ENCODE results near the gene PODXL2. TPM values are rescaled to one million over a fixed set of nuclear protein-coding genes. Genes with fewer than 3 reads are reported as not detected.
A peak's percentile ranks its signal among the peaks of the same experiment; 100 is the strongest.
"Not testable (repeated sequence)": the region's sequence is repeated elsewhere in the genome, so short reads cannot be mapped to it uniquely, and the experiment has no call there.

Gene PODXL2
- total RNA-seq, 2 donors from 2014 or later = 12.6 to 20.8 TPM

DNA sequence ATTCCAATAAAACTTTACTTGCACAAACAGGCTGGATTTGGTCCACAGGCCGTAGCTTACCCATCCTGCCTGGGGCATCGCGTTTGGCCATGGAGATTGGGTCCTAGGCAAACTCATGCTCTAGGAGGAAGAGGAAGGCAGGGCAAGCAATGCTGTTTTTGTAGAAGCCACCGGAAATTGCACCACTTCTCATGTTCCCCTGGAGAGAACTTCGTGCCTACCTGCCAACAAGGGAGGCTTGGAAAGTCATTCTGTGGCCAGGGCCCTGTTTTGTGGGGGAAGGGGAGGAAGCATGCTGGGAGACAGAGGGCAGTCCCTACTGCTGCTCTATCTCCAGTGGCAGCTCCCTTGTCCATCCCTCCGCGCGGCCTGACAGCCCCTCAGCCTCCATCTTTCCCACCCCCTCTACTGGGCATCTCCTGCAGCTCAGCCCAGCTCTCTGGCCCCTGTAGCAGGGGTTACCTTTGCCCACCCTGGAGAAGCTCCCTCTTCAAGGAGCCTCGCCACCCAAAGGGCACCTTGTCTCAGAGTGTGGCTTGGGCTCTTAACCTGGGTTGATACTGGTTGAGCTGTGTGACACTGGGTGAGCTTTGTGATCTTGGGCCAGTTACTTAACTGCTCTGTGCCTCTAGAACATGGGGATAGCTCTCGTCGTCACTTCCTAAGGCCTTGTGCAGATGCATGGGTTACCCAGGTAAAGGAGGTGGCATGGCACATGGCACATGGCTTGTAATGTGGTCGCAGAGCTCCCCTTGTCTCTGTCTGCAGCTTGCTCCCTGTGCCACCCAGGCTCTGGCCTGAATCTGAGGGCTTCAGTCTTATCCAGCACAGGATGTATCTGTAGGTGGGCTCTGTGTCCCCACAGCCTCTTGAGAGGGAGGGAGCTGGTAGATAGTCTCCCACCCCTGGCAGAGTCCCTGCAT is 49.9 kb downstream of the PODXL2 start:
- intact Hi-C loops (cut with DNase I, micrococcal nuclease) = loop anchor here in 1 of 2 donors (10.0 kb wide), 1 partner anchor 146 kb away; the partner anchor contains the start of gene MGLL
- DNase-seq = peak in 1 of 2 donors; percentile 17
- no peak for ATAC-seq

DNA sequence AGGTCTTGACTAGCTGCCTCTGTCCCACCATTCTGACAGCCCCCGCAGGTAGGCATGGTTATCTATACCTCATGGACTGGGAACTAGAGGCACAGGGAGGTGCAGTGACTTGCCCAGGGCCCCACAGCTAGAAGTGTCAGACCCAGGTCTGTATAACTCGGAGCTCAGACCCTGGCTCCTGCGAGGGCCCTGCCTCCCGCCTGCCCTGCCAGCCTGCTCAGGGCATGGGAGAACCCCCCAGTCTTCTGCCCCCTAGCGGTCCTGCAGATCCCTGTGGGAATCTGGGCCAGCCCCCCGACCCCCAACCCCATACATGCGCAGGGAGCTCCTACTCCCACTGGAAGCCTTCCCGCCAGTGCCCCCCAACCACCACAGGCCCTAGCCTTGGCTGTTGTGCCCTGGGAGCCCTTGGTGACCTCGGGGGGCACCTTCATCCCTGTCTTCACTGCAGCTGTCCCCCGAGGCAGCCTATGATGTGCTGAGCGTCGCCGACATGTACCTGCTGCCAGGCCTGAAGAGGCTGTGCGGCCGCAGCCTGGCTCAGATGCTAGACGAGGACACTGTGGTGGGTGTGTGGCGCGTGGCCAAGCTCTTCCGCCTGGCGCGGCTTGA is 50.7 kb downstream of the PODXL2 start:
- no peak for ATAC-seq
- peak in 1 of 2 donors; percentile 21 for DNase-seq
- intact Hi-C loops (cut with DNase I, micrococcal nuclease) = loop anchor here (10.0 kb wide), 1 partner anchor 145 kb away; the partner anchor contains the start of gene MGLL (in 2 of the 2)

DNA sequence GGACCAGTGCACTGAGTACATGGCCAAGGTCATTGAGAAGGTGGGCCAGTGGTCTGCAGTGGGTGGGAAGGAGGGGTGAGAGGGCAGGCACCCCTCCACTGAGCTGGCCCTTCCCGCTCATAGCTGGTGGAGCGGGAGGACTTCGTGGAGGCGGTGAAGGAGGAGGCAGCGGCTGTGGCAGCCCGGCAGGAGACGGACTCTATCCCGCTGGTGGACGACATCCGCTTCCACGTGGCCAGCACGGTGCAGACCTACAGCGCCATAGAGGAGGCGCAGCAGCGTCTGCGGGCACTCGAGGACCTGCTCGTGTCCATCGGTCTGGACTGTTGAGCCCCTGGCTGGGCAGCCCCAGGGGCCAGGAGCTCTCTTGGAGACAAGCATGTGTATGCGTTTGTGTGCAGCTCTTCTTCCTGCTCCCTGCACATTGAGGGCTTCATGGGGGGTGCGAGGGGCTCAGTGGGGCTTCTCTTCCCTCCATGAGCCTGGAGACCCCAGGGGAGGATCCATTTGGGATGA is 51.2 kb downstream of the PODXL2 start:
- intact Hi-C loops (cut with DNase I, micrococcal nuclease) = loop anchor here in 1 of 2 donors (10.0 kb wide), 1 partner anchor 145 kb away; the partner anchor contains the start of gene MGLL
- ATAC-seq = no peak
- DNase-seq = peak in 1 of 2 donors; percentile 18

DNA sequence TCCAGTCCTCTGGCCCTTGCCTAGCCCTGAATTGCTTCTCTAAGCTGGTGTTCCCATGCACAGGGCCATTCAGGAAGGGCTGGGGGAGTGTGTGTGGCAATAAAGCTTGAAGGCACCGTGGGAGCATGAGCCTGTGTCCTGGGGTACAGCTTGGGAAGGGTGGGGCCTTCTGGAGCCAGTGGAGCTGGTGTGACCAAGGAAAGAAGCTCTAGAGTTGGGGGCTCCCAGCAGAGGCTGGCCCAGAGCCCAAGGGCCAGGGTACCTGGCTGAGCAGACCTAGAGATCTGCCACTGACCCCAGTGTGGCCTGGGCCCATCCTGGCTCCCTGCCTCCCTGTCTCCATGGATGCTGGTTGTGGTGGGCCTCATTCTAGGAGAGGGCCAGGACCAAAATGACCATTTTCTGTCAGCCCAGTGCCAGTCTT is 51.8 kb downstream of the PODXL2 start:
- intact Hi-C loops (cut with DNase I, micrococcal nuclease) = loop anchor here in 1 of 2 donors (10.0 kb wide), 1 partner anchor 144 kb away; the partner anchor contains the start of gene MGLL
- peak in 1 of 2 donors; percentile 22 for DNase-seq
- ATAC-seq = no peak

DNA sequence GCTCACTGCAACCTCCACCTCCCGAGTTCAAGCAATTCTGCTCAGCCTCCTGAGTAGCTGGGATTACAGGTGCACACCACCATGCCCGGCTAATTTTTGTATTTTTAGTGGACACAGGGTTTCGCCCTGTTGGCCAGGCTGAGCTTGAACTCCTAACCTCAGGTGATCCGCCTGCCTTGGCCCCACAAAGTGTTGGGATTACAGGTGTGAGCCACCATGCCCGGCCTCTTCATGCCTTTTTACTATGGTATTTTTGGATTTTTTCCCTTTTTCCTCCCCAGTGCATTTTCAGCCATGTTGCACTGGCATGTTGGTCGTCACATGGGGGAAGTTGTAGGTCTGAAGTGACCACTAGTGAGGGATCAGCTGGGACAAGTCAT is 53.2 kb downstream of the PODXL2 start:
- intact Hi-C loops (cut with DNase I, micrococcal nuclease) = loop anchor here in 1 of 2 donors (10.0 kb wide), 1 partner anchor 143 kb away; the partner anchor contains the start of gene MGLL
- not testable (repeated sequence) for DNase-seq, ATAC-seq

DNA sequence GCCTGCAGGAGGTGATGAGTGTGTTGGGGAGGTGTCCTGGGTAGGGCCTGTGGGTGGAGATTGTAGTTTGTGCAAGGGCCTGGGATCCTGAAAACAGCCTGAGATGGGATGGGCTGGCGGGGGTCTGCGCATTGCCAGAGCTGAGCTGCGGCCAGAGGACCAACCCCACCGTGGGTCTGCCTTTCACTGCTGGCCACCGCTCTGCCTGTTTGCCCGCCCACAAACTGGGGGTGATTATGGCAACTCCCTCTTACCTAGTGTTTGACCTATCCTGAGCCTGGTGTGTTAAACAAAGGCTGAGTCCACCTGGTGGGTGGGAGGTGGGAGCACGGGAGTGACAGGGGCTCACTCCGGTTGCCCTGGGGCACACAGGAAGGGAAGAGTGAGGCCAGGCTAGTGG is 53.6 kb downstream of the PODXL2 start:
- no peak for ATAC-seq
- intact Hi-C loops (cut with DNase I, micrococcal nuclease) = loop anchor here in 1 of 2 donors (10.0 kb wide), 1 partner anchor 142 kb away; the partner anchor contains the start of gene MGLL
- peak in 1 of 2 donors; percentile 3 for DNase-seq

DNA sequence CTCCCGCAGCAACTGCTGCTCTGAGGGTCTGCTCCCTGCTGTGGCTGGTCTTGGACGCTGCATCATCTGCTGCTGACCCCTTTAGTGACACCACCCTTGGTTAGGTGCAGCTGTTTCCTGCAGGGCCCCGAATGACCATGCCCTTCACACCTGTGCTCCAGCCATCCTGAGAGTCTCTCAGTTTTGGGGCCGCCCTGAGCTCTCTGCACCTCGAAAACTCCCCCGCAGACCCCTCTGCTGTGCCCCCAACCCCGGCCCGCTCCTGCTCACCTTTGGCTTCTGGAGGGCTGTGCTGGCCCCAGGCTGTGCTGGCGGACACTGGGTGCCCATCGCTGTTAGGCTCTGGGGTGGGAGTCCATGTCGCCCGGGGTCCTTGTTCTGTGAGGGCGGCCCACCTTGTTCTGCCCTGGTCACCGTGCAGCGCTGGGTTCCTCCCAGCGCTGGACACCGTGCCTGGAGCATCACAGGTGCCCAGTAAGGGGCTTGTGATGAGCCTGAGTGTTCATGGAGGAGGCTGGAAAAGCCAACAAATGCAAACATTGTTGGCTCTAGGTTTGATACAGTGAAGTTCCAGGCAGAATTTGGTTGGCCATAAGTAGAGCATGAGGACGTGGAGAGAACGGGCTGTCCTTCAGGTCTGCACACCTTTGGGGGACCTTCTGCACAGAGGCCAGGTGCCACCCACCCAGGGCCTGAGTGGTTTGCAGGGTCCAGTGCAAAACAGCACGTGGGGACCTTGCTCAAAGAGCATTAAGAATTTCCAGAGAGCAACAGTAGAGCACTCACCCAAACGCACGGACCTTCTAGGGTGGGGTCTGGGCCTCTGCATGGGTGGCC is 56.1 kb downstream of the PODXL2 start:
- DNase-seq (peak; percentile 1 to 22), ATAC-seq (peak; percentile 34)
- intact Hi-C loops (cut with DNase I, micrococcal nuclease) = loop anchor here in 1 of 2 donors (10.0 kb wide), 1 partner anchor 140 kb away; the partner anchor contains the start of gene MGLL

DNA sequence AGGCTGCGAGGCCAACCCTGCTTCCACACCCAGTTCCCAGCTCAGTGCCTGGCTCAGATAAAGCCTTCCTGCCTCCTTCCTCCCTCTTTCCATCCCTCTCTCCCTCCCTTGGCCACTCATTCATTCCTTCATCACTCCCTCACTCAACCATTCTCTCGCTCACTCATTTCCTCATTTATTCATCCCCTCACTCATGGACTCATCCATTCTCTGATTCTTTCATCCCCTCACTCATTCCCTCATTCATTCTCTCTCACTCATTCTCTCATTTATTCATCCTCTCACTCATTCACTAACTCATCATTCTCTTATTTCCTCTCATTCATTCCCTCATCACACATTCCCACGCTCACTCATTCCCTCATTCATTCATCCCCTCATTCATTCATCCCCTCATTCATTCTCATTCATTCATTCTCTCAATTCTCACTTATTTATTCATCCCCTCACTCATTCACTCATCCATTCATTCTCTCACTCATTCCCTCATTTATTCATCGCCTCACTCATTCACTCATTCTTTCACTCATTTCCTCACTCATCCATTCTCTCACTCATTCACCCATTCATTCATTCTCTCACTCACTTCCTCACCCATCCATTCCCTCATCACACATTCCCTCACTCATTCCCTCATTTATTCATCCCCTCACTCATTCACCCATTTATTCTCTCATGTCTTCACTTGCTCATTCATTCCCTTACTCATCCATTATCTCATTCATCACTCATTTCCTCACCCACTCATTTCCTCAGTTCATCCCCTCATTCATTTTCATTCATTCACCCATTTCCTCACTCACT is 56.9 kb downstream of the PODXL2 start:
- no peak for DNase-seq
- no peak for ATAC-seq
- intact Hi-C loops (cut with DNase I, micrococcal nuclease) = loop anchor here in 1 of 2 donors (10.0 kb wide), 1 partner anchor 139 kb away; the partner anchor contains the start of gene MGLL

DNA sequence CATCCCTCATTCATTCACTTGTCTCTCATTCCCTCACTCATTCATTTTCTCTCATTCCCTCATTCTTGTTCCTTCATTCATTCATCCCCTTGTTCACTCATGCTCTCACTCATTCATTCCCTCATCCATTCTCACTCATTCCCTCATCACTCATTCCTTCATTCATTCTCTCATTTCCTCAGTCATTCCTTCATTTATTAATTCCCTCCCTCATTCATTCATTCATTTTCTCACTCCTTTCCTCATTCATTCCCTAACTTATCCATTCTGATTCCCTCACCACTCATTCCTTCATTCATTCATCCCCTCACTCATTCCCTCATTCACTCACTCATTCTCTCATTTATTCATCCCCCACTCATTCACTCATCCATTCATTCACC is 57.5 kb downstream of the PODXL2 start:
- intact Hi-C loops (cut with DNase I, micrococcal nuclease) = loop anchor here in 1 of 2 donors (10.0 kb wide), 1 partner anchor 138 kb away; the partner anchor contains the start of gene MGLL
- DNase-seq (no peak), ATAC-seq (no peak)

DNA sequence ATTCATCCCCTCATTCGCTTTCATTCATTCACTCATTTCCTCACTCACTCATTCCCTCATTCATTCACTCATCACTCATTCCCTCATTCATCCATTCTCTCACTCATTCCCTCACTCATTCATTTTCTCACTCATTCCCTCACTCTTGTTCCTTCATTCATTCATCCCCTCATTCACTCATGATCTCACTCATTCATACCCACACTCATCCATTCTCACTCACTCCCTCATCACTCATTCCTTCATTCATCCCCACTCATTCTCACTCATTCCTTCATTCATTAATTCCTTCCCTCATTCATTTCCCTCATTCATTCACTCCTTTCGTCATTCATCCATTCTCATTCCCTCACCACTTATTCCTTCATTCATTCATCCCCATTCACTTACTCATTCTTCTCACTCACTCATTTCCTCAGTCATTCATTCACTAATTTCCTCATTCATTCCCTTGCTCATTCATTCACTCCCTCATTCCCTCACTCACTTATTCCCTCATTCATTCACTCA is 58.3 kb downstream of the PODXL2 start:
- no peak for DNase-seq
- ATAC-seq = no peak
- intact Hi-C loops (cut with DNase I, micrococcal nuclease) = loop anchor here in 1 of 2 donors (10.0 kb wide), 1 partner anchor 138 kb away; the partner anchor contains the start of gene MGLL

DNA sequence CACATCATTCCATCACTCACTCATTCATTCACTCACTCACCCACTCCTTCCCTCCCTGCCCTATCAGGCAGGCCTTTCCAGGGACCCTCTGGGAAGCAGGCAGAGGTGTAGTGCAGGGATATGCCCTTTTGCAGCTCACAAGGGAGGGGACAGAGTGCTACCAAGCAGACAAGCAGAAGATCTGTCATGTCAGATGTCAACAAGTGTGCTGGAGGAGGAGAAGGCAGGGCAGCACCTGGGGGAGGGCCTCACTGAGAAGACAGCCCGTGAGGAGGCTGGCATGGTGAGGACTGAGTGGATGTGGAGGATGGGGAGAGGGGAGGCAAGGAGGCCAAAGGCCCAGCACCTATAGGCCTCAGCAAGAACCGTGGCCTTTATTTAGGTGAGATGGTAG is 59.0 kb downstream of the PODXL2 start:
- intact Hi-C loops (cut with DNase I, micrococcal nuclease) = loop anchor here in 1 of 2 donors (10.0 kb wide), 1 partner anchor 137 kb away; the partner anchor contains the start of gene MGLL
- DNase-seq = peak in 1 of 2 donors; percentile 6
- ATAC-seq = no peak

DNA sequence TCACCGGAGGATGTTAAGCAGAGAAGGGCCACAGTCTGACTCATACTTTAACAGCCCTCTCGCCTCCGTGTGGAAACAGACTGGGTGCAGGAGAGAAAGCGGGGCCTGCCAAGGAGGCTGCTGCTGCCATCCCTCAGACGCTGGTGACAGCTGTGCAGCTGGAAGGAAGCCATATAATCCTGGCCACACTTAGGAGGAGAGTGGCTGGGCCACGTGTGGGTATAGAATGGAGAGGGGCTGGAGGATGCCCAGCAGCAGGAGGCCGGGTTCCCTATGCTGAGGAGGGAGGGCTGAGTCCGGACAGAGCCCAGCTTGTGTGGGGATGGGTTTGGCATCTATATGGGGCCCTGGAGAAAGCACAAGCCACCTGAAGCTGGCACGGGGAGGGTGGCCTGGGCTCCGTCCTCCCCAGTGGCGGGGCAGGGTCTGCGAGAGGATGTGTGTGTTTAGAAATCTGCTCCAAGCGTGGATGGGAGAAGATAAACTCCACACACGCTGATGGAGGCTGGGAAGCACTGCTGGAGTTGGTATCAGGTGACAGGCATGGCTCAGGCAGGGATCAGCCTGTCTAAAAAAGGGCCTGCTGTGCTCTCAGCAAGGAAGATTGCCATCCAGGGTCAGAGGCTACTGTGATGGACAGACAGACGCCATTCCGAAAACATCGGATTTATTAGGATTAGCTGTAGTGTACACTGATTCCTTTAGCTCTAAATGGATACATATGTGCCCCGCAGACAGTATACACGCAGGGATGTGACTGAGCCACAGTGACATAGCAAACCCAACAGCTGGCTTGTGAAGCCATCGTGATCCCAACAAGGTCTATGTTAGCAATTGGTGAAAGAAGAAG is 59.7 kb downstream of the PODXL2 start:
- DNase-seq = peak; percentile 12 to 62
- ATAC-seq = peak; percentile 22
- intact Hi-C loops (cut with DNase I, micrococcal nuclease) = loop anchor here in 1 of 2 donors (10.0 kb wide), 1 partner anchor 136 kb away; the partner anchor contains the start of gene MGLL

DNA sequence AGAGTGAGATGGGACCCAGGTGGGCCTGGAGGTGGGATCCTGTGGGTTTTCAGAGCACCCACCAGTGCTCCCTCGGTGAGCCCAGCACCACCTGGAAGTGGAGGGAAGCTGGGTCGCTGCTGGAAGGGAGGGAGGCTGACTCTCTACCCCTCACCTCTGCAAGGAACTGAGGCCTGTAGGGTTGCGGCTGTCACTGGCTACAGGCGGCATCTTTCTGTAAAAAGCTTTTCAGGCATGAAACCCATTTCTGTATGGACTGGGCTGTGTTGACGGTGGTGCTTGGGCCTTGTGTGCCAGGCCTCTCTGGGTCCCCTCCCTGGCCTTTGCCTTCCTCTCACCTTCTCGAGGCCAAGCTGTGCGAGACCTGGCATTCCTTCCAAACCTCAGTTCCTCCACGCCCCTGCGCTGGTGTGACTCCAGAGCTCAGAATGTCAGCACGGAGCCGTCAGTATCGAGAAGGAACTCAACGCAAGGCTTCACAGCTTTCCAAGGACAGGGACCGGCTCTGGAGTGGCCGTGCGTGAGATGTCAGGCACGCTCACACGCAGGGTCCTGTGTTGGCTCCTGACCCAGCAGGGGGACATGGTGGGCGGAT is 60.4 kb downstream of the PODXL2 start:
- intact Hi-C loops (cut with DNase I, micrococcal nuclease) = loop anchor here in 1 of 2 donors (10.0 kb wide), 1 partner anchor 135 kb away; the partner anchor contains the start of gene MGLL
- peak in 1 of 2 donors; percentile 4 for DNase-seq

DNA sequence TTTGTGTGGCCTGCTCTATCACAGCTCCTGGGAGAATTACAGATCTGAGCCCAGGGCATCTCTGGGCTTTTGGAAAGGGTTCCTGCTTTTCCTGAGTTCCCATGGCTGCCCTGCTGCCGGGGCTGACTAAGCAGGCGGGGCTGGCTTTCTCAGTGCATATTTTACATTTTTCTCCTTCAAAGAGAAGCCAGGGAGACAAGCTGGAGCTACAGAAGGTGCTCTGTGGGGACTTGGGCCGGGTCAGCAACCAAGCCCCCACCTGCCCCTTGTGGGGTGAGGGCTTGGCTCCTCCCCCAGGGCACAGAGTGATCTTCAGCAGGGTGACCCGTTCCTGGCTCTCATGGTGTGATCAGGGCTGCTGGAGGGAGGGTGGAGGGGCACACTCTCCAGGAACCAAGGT is 61.1 kb downstream of the PODXL2 start:
- DNase-seq = peak in 1 of 2 donors; percentile 2
- ATAC-seq = no peak
- intact Hi-C loops (cut with DNase I, micrococcal nuclease) = no loop called here

More for the DNA sequence above, 60.4 kb downstream of the PODXL2 start:
- no peak for ATAC-seq

DNA sequence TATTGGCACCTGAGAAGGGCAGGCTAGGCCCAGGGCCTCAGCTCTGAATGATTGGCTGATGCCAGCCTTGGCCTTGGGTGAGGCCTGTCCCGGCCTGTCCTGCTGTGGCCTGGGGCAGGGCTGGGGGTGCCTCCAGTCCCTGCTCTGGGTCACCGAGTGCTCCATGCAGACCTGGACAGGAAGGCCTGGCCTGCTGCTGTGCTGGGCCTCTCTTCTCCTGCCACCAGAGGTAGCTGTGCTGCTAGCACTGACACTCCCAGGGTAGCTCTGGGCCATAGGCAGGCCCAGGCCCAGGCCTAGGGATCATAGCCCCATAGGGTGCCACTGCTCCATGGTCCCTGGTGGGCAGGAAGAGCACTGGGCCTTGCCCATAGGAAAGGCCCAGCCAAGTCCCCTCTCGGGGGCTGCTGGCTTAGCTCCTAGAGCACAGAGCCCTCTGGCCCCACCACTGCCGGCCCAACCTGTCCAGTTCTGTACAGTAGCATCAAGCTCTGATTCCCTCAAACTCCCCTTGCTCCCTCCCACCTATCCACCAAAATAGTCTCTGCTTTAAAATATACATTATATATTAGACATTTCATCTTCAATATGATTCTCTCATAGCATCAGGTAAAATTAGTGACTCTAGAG is 62.0 kb downstream of the PODXL2 start:
- DNase-seq (peak in 1 of 2 donors; percentile 32), ATAC-seq (peak; percentile 63)
- intact Hi-C loops (cut with DNase I, micrococcal nuclease) = no loop called here
